ENCODE results near the gene ABHD18.
"Not testable (repeated sequence)": the region's sequence is repeated elsewhere in the genome, so short reads cannot be mapped to it uniquely, and the experiment has no call there.

ABHD18 gene

GRCh38 chr4:127982445-127982844 is 17.2 kb downstream of the ABHD18 start:
- peaks cover 37% of the 10 kb centered on the region for H3K36me3 ChIP-seq
- no peak overlapping the region for H3K4me3 ChIP-seq (ENCODE audit: low read depth, low read length)
- no peak for TF ChIP-seq CTCF (IDR thresholded peaks at IDR 0.05; ENCODE audit: low read depth, low read length)
- no peak for DNase-seq
- no peaks in the 10 kb centered on the region for H3K27me3 ChIP-seq (ENCODE audit: insufficient read depth, low read depth, severe bottlenecking)
- H3K9me3 ChIP-seq (ENCODE audit: severe bottlenecking) = no peaks in the 10 kb centered on the region
- H3K27ac ChIP-seq = no peak overlapping the region

- TF ChIP-seq CTCF (IDR thresholded peaks at IDR 0.05; ENCODE audit: low read depth, low read length) = no peak
- no peaks in the 10 kb centered on the region for H3K9me3 ChIP-seq (ENCODE audit: severe bottlenecking)
- H3K36me3 ChIP-seq = peaks cover 58% of the 10 kb centered on the region
- H3K27me3 ChIP-seq (ENCODE audit: insufficient read depth, low read depth, severe bottlenecking) = no peaks in the 10 kb centered on the region
- DNase-seq = no peak
- H3K4me3 ChIP-seq (ENCODE audit: low read depth, low read length) = no peak overlapping the region
- H3K27ac ChIP-seq = no peak overlapping the region
Observed at GRCh38 chr4:127985989-127986388, 20.8 kb downstream of the ABHD18 start.

GRCh38 chr4:127988638-127989037 is 23.4 kb downstream of the ABHD18 start:
- H3K27me3 ChIP-seq (ENCODE audit: insufficient read depth, low read depth, severe bottlenecking) = no peaks in the 10 kb centered on the region
- no peak overlapping the region for H3K4me3 ChIP-seq (ENCODE audit: low read depth, low read length)
- DNase-seq = no peak
- no peak overlapping the region for H3K27ac ChIP-seq
- no peak for TF ChIP-seq CTCF (IDR thresholded peaks at IDR 0.05; ENCODE audit: low read depth, low read length)
- peaks cover 59% of the 10 kb centered on the region for H3K36me3 ChIP-seq
- no peaks in the 10 kb centered on the region for H3K9me3 ChIP-seq (ENCODE audit: severe bottlenecking)

- no peak for TF ChIP-seq CTCF (IDR thresholded peaks at IDR 0.05; ENCODE audit: low read depth, low read length)
- H3K36me3 ChIP-seq = peaks cover 33% of the 10 kb centered on the region
- no peak for DNase-seq
- no peaks in the 10 kb centered on the region for H3K27me3 ChIP-seq (ENCODE audit: insufficient read depth, low read depth, severe bottlenecking)
- no peak overlapping the region for H3K27ac ChIP-seq
- no peaks in the 10 kb centered on the region for H3K9me3 ChIP-seq (ENCODE audit: severe bottlenecking)
- H3K4me3 ChIP-seq (ENCODE audit: low read depth, low read length) = no peak overlapping the region
Observed at GRCh38 chr4:127993151-127993550, 27.9 kb downstream of the ABHD18 start.

GRCh38 chr4:127995776-127996175 is 30.6 kb downstream of the ABHD18 start:
- Histone ChIP-seq H3K27me3 (ENCODE audit: insufficient read depth, low read depth, severe bottlenecking) (no peaks in the 10 kb centered on the region), H3K4me3 (ENCODE audit: low read depth, low read length) (no peak overlapping the region), H3K36me3 (peaks cover 19% of the 10 kb centered on the region), H3K9me3 (ENCODE audit: severe bottlenecking) (no peaks in the 10 kb centered on the region), H3K27ac (no peak overlapping the region)
- DNase-seq = no peak
- TF ChIP-seq CTCF (IDR thresholded peaks at IDR 0.05; ENCODE audit: low read depth, low read length) = no peak

- H3K36me3 ChIP-seq = peaks cover 17% of the 10 kb centered on the region
- H3K27me3 ChIP-seq (ENCODE audit: insufficient read depth, low read depth, severe bottlenecking); DNase-seq; H3K27ac ChIP-seq; H3K9me3 ChIP-seq (ENCODE audit: severe bottlenecking); H3K4me3 ChIP-seq (ENCODE audit: low read depth, low read length): not testable (repeated sequence)
Observed at GRCh38 chr4:127996521-127996920, 31.3 kb downstream of the ABHD18 start.

All from WERI-Rb-1 (cell line).